MV-4-11 (cell line): ENCODE data around the gene DPH3.
A peak's percentile ranks its signal among the peaks of the same experiment; 100 is the strongest.

ENCODE experiments used
- DNase-seq: peaks from one replicate; lab custom pipeline; 2025; lab: John Stamatoyannopoulos, UW

DPH3 gene

DNA sequence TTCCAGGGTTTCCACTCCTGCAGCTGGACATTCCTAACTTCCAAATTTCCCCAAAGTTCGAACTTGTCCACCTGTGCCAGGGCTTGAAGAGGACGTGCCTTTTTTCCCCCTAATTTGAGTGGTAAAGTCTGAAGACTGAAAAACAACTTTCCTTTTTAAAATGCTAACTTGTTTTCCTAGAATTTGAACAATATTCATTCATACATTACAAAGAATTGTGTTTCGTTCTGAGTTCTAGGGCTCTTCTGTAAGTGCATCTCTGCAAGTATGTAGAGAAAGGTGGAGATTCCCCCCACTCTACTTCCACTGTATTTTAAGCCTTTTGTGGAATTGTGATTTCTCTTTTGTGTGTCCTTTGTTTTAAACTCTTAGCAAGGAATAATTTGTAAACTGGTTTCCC lies 9.4 kb downstream of the DPH3 start:
- DNase-seq, result no peak

GRCh38 chr3:16254916-16255315 lies 9.8 kb downstream of the DPH3 start:
- peak; percentile 53 for DNase-seq

DNA sequence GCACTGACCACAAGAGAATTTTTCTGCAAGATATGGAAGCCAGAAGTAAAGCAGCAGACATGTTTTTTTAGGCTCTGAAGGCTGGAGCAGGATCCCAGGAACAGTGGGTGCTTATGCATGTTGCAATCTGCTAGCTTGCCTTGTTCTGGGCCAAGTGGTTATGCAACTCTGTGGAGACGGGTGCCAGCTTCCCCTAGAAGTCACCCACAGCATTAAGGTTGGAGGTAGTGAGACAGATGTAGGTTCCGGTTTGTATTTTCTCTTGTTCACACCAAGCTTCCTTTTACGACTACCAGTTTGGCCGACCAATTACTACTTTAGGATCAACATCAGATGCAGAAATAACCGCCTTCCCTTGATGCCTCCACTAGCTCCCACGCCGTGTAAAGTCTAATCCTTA lies 11.1 kb downstream of the DPH3 start:
- peak; percentile 99 for DNase-seq

DNA sequence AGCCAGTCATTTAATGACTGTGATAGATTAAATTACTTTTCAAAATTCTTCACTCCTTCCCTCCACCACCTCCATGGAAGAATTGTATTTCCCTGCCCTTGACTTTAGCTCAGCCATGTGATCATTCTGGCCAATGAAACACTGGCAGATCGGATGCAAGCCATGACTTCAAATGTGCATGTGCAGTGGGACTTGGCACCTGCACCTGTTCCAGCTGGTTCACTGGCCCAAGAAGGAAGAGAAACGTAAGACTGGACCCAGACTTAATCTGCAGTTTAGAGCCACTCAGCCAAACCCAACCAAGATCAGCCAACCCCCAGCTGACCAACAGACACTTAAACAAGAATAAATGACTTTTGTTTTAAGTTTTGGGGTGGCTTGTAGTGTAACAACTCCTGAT lies 11.8 kb downstream of the DPH3 start:
- DNase-seq, result no peak

DNA sequence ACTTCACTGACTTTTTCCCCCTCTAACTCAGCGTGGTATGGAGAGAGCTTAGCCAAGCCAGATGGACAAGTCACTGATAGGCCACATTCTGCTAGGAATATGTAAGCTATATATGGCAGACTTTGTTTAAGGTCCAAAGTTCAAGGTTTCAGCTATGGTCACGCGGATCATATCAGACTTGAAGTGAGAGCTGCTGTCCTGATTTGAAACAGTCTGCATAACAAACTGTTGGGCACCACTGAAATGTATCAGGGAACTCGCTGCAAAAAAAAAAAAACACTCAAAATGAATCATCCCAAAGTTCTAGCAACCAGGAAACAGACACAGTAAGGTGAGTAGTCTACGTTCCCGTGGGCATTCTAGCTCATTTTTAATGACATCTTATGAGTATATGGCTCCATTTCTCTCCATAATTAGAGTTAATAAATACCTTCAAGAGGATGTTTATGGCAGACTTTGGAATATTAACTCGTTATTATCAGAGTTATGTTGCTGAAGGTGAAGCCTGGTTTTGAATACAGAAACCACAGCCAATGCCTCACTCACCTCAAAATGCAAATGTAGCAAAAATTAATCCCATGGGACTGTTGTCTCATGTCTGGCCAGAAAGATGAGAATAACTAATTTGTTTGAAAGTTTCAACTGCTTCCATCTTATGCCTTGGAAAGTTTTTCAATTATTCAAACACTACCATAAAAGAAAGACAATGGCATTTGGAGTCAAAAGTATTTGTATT lies 12.3 kb downstream of the DPH3 start:
- DNase-seq, result no peak

- DNase-seq, result peak; percentile 10
Observed at GRCh38 chr3:16251316-16252085, 13.2 kb downstream of the DPH3 start.

DNA sequence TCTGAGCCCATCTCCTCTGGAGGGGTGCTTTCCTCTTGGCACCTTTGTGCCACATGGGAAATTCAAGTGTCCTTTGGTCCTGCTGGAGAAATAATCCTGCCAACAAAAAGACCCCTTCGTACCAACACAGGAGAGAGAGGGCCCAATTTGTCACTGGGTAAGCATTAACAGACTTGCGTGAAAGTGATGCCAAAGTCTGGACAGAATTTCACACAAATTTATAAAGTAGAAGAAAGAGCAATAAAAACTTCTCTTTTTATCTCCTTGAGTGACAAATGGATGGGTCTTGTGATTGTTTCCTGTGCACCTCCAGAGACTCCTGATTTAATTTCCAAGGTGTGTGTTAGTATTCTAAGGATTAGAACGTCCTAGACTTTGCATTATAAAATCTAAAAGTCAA lies 14.9 kb downstream of the DPH3 start:
- no peak for DNase-seq

DNA sequence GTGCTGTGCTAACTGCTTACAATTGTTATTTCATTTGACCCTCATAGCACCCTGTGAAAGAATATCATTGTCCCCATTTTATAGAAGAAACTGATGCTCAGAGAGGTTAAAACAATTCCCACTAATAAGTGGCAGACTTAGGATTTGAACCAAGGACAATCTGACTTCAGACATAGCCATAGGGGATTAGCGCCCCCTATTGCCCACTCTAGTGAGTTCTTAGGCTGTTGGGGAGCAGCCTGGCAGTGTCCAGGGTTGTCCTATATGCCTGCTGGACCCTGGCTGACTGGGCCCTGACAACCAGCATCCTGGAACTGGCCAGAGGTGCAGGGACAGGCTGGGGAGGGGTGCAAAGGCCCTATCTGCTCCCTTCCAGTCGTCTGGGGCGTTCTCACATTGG lies 15.4 kb downstream of the DPH3 start:
- DNase-seq, result peak; percentile 7

GRCh38 chr3:16248556-16248955 lies 16.2 kb downstream of the DPH3 start:
- DNase-seq, result no peak

DNA sequence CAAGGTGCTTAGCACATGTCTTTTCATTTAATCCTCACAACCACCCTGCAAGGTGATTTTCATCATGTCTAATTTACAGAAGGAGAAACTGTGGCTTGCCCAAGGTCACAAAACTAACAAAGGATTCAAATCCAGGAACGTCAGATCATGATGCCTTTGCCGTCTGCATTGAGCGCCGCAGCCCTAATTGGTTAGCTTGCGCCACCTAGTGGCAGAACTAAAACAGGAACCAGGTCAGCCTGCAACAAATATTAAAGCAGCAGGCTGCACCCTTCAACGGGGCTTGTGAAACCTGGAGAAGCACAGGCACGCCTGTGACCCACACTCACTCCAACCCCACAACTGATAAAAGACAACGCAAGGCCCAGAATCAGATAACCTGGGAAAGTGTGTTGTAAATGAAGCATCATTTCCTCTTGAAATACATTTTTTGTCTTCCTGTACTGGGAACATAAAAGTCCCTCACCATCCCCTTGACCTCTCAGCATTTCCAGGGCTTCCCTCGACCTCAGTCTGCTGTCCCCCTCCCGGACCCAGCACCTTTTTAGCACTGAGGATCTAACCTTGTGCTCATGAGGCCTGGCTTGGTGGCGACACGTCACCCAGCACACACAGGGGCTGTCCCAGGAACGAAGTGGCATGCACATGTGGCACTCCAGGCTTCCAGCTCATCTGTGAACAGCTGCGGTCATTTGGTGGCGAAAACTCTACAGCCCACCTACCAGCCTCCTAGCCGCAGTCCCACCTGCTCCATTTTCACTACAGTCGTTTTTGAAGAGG lies 17.3 kb downstream of the DPH3 start:
- DNase-seq, result peak; percentile 83

GRCh38 chr3:16245609-16246008 lies 19.1 kb downstream of the DPH3 start:
- no peak for DNase-seq

- DNase-seq, result no peak
Observed at GRCh38 chr3:16243706-16244490, 20.8 kb downstream of the DPH3 start.

DNA sequence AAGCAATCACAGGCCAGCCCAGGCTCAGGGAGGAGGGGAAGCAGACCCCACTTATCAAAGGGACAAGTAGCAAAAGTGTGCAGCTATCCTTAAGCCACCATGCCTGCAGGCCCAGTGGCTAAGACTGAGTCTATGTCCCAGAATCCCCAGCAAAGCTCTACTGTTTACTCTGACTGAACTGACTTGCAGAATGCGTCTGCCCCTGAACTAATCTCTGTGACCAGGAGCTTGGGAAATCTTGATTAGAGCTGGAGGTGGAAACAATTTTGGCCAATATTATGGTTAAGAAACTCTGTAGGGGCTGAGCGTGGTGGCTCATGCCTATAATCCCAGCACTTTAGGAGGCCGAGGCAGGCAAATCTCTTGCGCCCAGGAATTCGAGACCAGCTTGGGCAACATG lies 22.6 kb downstream of the DPH3 start:
- DNase-seq, result no peak

DNA sequence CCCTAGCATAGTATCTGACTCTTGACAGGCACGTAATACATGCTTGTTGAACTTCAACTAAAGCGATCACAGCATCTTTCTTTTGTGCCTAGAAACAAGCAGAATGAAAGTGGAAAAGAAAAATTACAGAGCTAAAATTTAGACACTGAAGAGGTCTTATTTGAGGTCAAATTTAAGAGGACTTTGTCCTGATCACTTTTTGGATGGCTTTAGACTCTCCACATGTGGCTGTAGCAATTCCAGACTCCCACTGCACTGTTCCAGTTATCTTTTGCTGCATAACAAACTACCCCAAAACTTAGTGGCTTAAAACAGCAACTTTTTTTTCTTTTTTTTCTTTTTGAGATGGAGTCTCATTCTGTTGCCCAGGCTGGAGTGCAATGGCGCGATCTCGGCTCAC lies 23.5 kb downstream of the DPH3 start:
- DNase-seq, result no peak

GRCh38 chr3:16240229-16241023 lies 24.3 kb downstream of the DPH3 start:
- DNase-seq, result peak; percentile 66

DNA sequence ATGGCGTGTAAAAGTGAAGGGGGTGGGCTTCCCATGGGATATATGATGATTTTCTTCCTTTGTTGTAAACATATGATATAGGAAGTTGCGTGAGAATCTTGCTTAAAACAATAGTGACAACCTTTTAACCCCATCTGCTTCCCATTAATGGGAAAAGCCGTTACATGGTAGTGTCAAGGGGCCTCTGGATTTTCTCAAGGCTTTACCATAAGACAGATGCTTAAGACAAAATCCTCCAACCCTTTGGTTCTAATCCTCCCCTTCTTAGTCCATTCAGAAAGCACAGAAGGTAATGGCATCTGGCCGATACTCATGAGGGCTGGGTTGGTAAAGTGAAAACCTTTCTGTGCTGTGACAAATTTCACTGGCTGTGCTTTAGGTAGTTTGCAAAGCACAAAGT lies 25.0 kb downstream of the DPH3 start:
- DNase-seq, result no peak

GRCh38 chr3:16239086-16239770 lies 25.5 kb downstream of the DPH3 start:
- DNase-seq, result peak; percentile 18

DNA sequence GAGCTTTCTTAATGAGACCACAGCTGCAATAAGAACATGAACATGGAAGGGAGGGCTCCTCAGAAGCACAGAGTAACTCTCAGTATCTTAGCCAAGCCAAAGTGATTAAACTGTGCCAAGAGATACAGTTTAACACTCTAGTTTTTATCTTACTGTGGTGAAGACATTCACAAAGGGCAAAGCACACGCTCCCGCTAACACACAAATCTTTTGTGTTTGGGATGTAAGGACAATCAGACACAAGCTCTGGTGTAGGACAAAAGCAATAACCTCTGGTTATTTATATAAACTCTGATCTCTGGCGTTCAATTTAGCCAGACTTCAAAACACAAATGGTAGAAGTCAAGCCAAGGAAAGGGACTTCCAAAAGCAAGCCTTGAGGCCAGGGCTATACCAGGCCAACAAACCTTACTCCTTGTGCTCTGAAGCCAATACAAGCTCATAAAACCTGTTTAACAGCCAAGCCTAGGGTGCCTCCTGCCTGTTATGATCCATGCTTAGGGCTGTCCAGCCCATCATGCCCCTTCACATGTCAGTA lies 27.8 kb downstream of the DPH3 start:
- DNase-seq, result no peak

DNA sequence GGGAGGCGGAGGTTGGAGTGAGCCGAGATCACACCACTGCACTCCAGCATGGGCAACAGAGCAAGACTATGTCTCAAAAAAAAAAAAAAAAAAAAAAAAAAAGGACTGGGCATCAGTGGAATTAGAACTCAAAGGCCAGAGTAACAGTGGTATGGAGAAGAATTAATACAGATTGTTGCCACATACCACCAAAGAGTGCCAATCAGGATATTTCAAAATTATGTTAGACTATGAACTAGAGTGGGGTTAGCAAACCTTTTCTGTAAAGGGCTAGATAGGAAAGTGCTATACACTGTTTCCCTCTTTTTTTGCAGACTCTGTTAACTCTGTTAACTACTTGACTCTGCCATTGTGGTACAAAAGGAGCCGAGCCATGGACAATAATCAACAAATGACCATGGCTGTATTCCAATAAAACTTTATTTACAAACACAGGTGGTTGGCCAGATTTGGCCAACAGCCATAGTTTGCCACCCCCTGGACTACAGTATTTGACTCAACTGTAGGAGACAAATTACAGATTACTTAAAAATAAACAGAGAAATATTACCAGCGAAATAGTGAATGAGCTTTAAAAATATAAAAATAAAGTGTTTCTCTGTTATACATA lies 28.6 kb downstream of the DPH3 start:
- DNase-seq, result no peak

DNA sequence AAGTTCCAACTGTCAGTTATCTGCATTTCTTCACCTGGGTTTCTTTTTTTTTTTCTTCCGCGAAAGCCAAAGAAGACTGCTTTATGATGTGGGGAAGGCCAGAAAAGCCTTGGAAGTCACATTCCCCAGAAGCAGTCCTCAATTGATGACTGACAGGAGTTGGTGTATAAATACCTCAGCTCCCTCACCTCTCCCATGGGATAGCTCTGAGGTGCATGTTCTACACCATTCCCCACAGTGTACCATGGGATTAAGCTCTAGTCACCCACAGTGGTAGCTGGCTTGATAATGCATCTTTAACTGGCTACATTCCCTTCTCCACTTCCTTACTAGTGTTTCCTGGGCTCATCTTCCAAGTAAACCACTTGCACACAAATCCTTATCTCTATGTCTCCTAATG lies 30.5 kb downstream of the DPH3 start:
- DNase-seq, result no peak
